Measurements from ENCODE around the gene RASSF5. TPM values are rescaled to one million over a fixed set of nuclear protein-coding genes. Genes with fewer than 3 reads are reported as not detected.

Gene RASSF5
- total RNA-seq, 1 experiment from 2014 or later: 0.75 TPM

DNA sequence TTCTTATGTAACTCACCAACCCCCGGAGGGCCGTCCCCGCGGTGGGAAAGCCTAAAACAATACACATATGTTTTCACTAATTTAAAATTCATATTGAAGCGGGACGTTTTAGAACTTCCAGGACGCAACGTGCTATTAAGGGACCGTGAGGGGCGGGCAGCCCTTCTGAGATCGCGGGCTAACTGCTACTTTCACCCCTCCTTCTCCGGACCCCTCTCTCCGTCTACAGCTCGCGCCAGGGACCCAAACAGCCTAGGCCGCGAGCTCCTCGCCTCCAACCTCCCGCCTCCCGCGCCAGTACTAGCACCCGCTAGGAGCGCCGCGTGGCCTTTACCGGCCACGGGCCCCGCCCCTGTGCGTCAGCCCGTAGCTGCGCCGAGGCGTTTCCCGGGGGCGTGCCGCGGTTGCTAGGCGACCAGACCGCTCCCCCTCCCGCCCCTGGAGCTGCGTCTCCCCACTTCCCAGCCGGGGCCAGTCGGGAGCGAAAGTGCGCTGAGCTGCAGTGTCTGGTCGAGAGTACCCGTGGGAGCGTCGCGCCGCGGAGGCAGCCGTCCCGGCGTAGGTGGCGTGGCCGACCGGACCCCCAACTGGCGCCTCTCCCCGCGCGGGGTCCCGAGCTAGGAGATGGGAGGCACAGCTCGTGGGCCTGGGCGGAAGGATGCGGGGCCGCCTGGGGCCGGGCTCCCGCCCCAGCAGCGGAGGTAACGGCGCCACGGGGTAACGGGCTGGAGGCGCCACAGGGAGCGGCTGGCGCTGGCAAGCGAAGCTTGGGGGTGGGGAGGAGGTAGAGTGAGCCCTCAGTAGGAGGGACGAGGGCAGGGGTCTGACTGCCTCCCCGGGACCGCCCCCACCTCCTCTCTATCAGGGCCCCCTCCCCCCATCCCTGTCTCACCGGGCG lies 128.0 kb downstream of the RASSF5 start, which contains the start of gene DYRK3:
DYRK3 (plus strand) TSS at position 457 of the 898 bp plus-strand sequence; CDS start at position 625, 168 bp downstream.
- peak within 1 kb of the TSS; percentile 69 for H3K27ac ChIP-seq (ENCODE audit: low read depth, low read length, poor library complexity, severe bottlenecking)
- TF ChIP-seq, protein P1, sequence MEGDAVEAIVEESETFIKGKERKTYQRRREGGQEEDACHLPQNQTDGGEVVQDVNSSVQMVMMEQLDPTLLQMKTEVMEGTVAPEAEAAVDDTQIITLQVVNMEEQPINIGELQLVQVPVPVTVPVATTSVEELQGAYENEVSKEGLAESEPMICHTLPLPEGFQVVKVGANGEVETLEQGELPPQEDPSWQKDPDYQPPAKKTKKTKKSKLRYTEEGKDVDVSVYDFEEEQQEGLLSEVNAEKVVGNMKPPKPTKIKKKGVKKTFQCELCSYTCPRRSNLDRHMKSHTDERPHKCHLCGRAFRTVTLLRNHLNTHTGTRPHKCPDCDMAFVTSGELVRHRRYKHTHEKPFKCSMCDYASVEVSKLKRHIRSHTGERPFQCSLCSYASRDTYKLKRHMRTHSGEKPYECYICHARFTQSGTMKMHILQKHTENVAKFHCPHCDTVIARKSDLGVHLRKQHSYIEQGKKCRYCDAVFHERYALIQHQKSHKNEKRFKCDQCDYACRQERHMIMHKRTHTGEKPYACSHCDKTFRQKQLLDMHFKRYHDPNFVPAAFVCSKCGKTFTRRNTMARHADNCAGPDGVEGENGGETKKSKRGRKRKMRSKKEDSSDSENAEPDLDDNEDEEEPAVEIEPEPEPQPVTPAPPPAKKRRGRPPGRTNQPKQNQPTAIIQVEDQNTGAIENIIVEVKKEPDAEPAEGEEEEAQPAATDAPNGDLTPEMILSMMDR (conservative IDR thresholded peaks at IDR 0.05; ENCODE audit: low read depth, low read length): no peak; the same call in 1 of the 2 replicates
- no peak for TF ChIP-seq EZH2 (IDR thresholded peaks at IDR 0.05; ENCODE audit: borderline replicate concordance, low read depth, low read length, poor library complexity, severe bottlenecking)
- BruUV-seq (replicated peaks): no TSS peak
- H3K9me3 ChIP-seq (ENCODE audit: low read depth, low read length, poor library complexity, severe bottlenecking): no peaks in the 10 kb centered on the region
- H3K4me1 ChIP-seq (ENCODE audit: insufficient read depth, low read length, poor library complexity, severe bottlenecking): peaks cover 38% of the 10 kb centered on the region
- H3K27me3 ChIP-seq (replicated peaks; ENCODE audit: insufficient read depth, low read depth, low read length, poor library complexity): no peaks in the 10 kb centered on the region
- H3K36me3 ChIP-seq (ENCODE audit: insufficient read depth, low read length, poor library complexity, severe bottlenecking): no peaks in the 10 kb centered on the region
- peak within 1 kb of the TSS; percentile 96 for H3K4me3 ChIP-seq (ENCODE audit: low read depth, low read length, poor library complexity, severe bottlenecking)
- CTCF ChIA-PET: interaction anchor here (0.6 to 4.7 kb wide), 4 partner anchors 19 to 230 kb away, joined by 3 to 36 read pairs (median 4); partner anchors contain the start of genes EIF2D and IL20
- POLR2A ChIA-PET (ENCODE audit: low non-redundant PET): no interaction called here
- intact Hi-C loops (cut with micrococcal nuclease; ENCODE audit: unreplicated experiment): loop anchor here (10.0 kb wide), 1 partner anchor 349 kb away; no protein-coding TSS in a partner anchor
- peak; percentile 96 for DNase-seq (ENCODE audit: low spot score)

- Histone ChIP-seq H3K36me3 (ENCODE audit: insufficient read depth, low read length, poor library complexity, severe bottlenecking) (no peaks in the 10 kb centered on the region), H3K9me3 (ENCODE audit: low read depth, low read length, poor library complexity, severe bottlenecking) (no peaks in the 10 kb centered on the region), H3K27me3 (replicated peaks; ENCODE audit: insufficient read depth, low read depth, low read length, poor library complexity) (no peaks in the 10 kb centered on the region), H3K4me1 (ENCODE audit: insufficient read depth, low read length, poor library complexity, severe bottlenecking) (peaks cover 34% of the 10 kb centered on the region), H3K27ac (ENCODE audit: low read depth, low read length, poor library complexity, severe bottlenecking) (peak overlapping the region; percentile 69), H3K4me3 (ENCODE audit: low read depth, low read length, poor library complexity, severe bottlenecking) (peak overlapping the region; percentile 96)
- no TSS peak for BruUV-seq (replicated peaks)
- ChIA-PET POLR2A (ENCODE audit: low non-redundant PET) (no interaction called here), CTCF (interaction anchor here (0.6 to 4.7 kb wide), 4 partner anchors 19 to 230 kb away, joined by 3 to 36 read pairs (median 4); partner anchors contain the start of genes EIF2D and IL20)
- intact Hi-C loops (cut with micrococcal nuclease; ENCODE audit: unreplicated experiment): loop anchor here (10.0 kb wide), 1 partner anchor 349 kb away; no protein-coding TSS in a partner anchor
- TF ChIP-seq, protein P1 (conservative IDR thresholded peaks at IDR 0.05; ENCODE audit: low read depth, low read length): no peak
- no peak for TF ChIP-seq EZH2 (IDR thresholded peaks at IDR 0.05; ENCODE audit: borderline replicate concordance, low read depth, low read length, poor library complexity, severe bottlenecking)
- no peak for DNase-seq (ENCODE audit: low spot score)
Observed at GRCh38 chr1:206635978-206636345, 128.6 kb downstream of the RASSF5 start.

DNA sequence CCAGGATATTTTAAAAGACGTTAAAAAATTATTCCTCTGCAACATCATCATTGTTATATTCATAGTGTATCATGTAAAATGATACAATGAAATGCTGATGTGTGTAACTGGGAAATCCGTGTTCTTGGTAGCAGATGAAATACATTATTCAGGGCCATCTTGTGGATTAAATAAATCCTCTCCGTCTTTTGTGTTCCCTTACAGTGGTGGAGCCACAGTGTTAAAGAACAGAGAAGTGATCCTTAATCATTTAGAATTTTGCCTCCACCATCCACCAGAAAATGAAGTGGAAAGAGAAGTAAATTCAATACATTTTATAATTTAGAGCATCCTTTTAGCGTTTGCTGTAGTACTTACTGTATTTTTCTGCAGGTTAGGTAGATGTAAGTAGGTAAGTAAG lies 129.3 kb downstream of the RASSF5 start:
- no TSS peak for BruUV-seq (replicated peaks)
- CTCF ChIA-PET: interaction anchor here (4.7 kb wide), 1 partner anchor 27 kb away, joined by 36 read pairs; no protein-coding TSS in a partner anchor
- Histone ChIP-seq H3K27me3 (replicated peaks; ENCODE audit: insufficient read depth, low read depth, low read length, poor library complexity) (no peaks in the 10 kb centered on the region), H3K4me1 (ENCODE audit: insufficient read depth, low read length, poor library complexity, severe bottlenecking) (peaks cover 28% of the 10 kb centered on the region), H3K27ac (ENCODE audit: low read depth, low read length, poor library complexity, severe bottlenecking) (no peak overlapping the region), H3K4me3 (ENCODE audit: low read depth, low read length, poor library complexity, severe bottlenecking) (peak overlapping the region; percentile 96), H3K36me3 (ENCODE audit: insufficient read depth, low read length, poor library complexity, severe bottlenecking) (no peaks in the 10 kb centered on the region), H3K9me3 (ENCODE audit: low read depth, low read length, poor library complexity, severe bottlenecking) (no peaks in the 10 kb centered on the region)
- intact Hi-C loops (cut with micrococcal nuclease; ENCODE audit: unreplicated experiment): loop anchor here (10.0 kb wide), 1 partner anchor 348 kb away; no protein-coding TSS in a partner anchor
- POLR2A ChIA-PET (ENCODE audit: low non-redundant PET): no interaction called here
- TF ChIP-seq, protein P1 (conservative IDR thresholded peaks at IDR 0.05; ENCODE audit: low read depth, low read length): no peak
- TF ChIP-seq EZH2 (IDR thresholded peaks at IDR 0.05; ENCODE audit: borderline replicate concordance, low read depth, low read length, poor library complexity, severe bottlenecking): no peak
- DNase-seq (ENCODE audit: low spot score): peak; percentile 21

Data from A673 (cell line).